Right lobe of liver (tissue), 4 donors: ENCODE measurements around the gene MTX2.

Experiments used
- POLR2A ChIP-seq: fragments of 450-650 bp; IDR thresholded peaks from one replicate; pipeline ENCODE4 v1.6.1; 2017; ENCODE audit warnings: antibody characterized with exemption, mild to moderate bottlenecking
- TF ChIP-seq, protein P1 (sequence below), 4 donors: fragments of 200-600 bp in 3 of 4; fragments of 450-650 bp in 1 of 4; IDR thresholded peaks; one replicate each; pipeline versions ENCODE4 v1.5.1 to v1.8.0; 2016 to 2022; ENCODE audit warnings: antibody characterized with exemption in 4 of 4, mild to moderate bottlenecking in 2 of 4
- donor health status: DM: no; HTN: no; CAD: no.
- donor health status: DM: no; HTN: no; CAD: no.
- donor health status: DM: no; HTN: yes; CAD: no.

DNA sequence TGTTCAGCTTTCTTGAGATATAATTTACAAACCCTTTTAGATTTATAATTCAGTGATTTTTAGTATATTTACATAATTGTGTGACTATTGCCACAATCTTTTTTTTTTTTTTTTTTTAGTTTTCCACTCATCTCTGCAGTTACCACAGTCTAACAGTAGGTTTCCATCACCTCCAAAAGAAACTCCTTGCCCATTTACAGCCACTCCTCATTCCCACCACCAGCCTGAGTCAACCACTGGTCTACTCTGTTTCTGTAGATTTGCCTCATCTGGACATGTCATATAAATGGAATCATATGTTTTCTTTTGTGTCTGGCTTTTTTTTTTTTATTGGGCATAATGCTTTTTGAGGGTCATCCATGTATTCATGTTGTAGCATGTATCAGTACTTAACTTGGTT, 16.1 kb downstream of the MTX2 start:
- TF ChIP-seq, protein P1, sequence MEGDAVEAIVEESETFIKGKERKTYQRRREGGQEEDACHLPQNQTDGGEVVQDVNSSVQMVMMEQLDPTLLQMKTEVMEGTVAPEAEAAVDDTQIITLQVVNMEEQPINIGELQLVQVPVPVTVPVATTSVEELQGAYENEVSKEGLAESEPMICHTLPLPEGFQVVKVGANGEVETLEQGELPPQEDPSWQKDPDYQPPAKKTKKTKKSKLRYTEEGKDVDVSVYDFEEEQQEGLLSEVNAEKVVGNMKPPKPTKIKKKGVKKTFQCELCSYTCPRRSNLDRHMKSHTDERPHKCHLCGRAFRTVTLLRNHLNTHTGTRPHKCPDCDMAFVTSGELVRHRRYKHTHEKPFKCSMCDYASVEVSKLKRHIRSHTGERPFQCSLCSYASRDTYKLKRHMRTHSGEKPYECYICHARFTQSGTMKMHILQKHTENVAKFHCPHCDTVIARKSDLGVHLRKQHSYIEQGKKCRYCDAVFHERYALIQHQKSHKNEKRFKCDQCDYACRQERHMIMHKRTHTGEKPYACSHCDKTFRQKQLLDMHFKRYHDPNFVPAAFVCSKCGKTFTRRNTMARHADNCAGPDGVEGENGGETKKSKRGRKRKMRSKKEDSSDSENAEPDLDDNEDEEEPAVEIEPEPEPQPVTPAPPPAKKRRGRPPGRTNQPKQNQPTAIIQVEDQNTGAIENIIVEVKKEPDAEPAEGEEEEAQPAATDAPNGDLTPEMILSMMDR (IDR thresholded peaks at IDR 0.05), result no peak
- no peak for TF ChIP-seq POLR2A
